SHP77 (cell line): ENCODE results near the gene LMX1A.

ENCODE experiments used
- DNase-seq, 2 experiments: peaks; one replicate each; lab custom pipeline; 2025; lab: John Stamatoyannopoulos, UW

The LMX1A gene

GRCh38 chr1:165325460-165326203 is 30.9 kb downstream of the LMX1A start:
- DNase-seq = no peak

- no peak for DNase-seq
Measured at GRCh38 chr1:165324050-165324449, 32.5 kb downstream of the LMX1A start.

GRCh38 chr1:165317612-165318011 is 38.9 kb downstream of the LMX1A start:
- no peak for DNase-seq

GRCh38 chr1:165316153-165316772 is 40.3 kb downstream of the LMX1A start:
- no peak for DNase-seq

- no peak for DNase-seq
Measured at GRCh38 chr1:165315481-165315880, 41.0 kb downstream of the LMX1A start.

GRCh38 chr1:165313903-165314302 is 42.6 kb downstream of the LMX1A start:
- no peak for DNase-seq

- no peak for DNase-seq
Measured at GRCh38 chr1:165312591-165312990, 43.9 kb downstream of the LMX1A start.

GRCh38 chr1:165306543-165307434 is 49.7 kb downstream of the LMX1A start:
- no peak for DNase-seq

- DNase-seq = no peak
Measured at GRCh38 chr1:165303386-165303785, 53.1 kb downstream of the LMX1A start.

- no peak for DNase-seq
Measured at GRCh38 chr1:165300400-165300903, 56.1 kb downstream of the LMX1A start.

- no peak for DNase-seq
Measured at GRCh38 chr1:165298203-165298820, 58.2 kb downstream of the LMX1A start.

- no peak for DNase-seq
Measured at GRCh38 chr1:165296205-165296604, 60.3 kb downstream of the LMX1A start.

- DNase-seq = peak in 1 of 2 experiments; percentile 13
Measured at GRCh38 chr1:165290148-165290547, 66.4 kb downstream of the LMX1A start.

- no peak for DNase-seq
Measured at GRCh38 chr1:165289556-165289955, 67.0 kb downstream of the LMX1A start.

- DNase-seq = peak; percentile 65 to 77
Measured at GRCh38 chr1:165288350-165289120, 68.0 kb downstream of the LMX1A start.

- no peak for DNase-seq
Measured at GRCh38 chr1:165287781-165288180, 68.7 kb downstream of the LMX1A start.

GRCh38 chr1:165287329-165287728 is 69.2 kb downstream of the LMX1A start:
- DNase-seq = no peak

GRCh38 chr1:165284454-165284853 is 72.1 kb downstream of the LMX1A start:
- DNase-seq = no peak

- DNase-seq = no peak
Measured at GRCh38 chr1:165281207-165281901, 75.2 kb downstream of the LMX1A start.

GRCh38 chr1:165279882-165280281 is 76.6 kb downstream of the LMX1A start:
- no peak for DNase-seq

- no peak for DNase-seq
Measured at GRCh38 chr1:165276314-165276713, 80.2 kb downstream of the LMX1A start.
